HepG2 (cell line): Measurements from ENCODE around the gene CACHD1. TPM values are rescaled to one million over a fixed set of nuclear protein-coding genes. Genes with fewer than 3 reads are reported as not detected.

Experiments used
- ATRX ChIP-seq: sonication (generic); formaldehyde crosslinking; IDR thresholded peaks from 2 replicates; pipeline ENCODE4 v1.4.0; 2020; ENCODE audit warnings: missing genetic modification reagents, borderline replicate concordance
- PHF8 ChIP-seq: sonication (generic); formaldehyde crosslinking; IDR thresholded peaks from 2 replicates; pipeline ENCODE4 v1.5.0; 2020; ENCODE audit warnings: missing genetic modification reagents
- ZNF646 ChIP-seq: sonication (generic); formaldehyde crosslinking; IDR thresholded peaks from 2 replicates; pipeline ENCODE4 v1.9.0; 2021; ENCODE audit warnings: mild to moderate bottlenecking, missing genetic modification reagents
- polyA plus RNA-seq, 8 experiments: library from polyadenylated mRNA; depleted of rRNA in 3 of 8; stranded (reverse) in 7 of 8; unstranded in 1 of 8; fragments of >200 nt; fragmentation: Illumina TruSeq in 4 of 8; extraction: Trizol in 4 of 8; gene quantifications; 2 replicates each; pipeline versions ENCODE4 v1.2.1 to v1.2.3, GENCODE V29; 2011 to 2016; ENCODE audit warnings: low read depth in 4 of 8, missing spikeins in 1 of 8, mixed read lengths in 1 of 8; ENCODE audit not compliant: insufficient read depth in 1 of 8
- total RNA-seq, 5 experiments: library from RNA; depleted of rRNA; stranded (reverse); fragments of >200 nt; fragmentation: Illumina TruSeq; extraction: Trizol; gene quantifications; 2 replicates each; pipeline ENCODE4 v1.2.3, GENCODE V29; 2016; ENCODE audit warnings: low read depth in 1 of 5
- TF ChIP-seq, protein P1 (sequence below): sonication (generic); formaldehyde crosslinking; IDR thresholded peaks from 2 replicates; pipeline ENCODE4 v1.4.0; 2020; ENCODE audit warnings: mild to moderate bottlenecking, missing genetic modification reagents, borderline replicate concordance
- TF ChIP-seq, protein P2 (sequence below): sonication (generic); formaldehyde crosslinking; IDR thresholded peaks from 2 replicates; pipeline ENCODE4 v1.5.0; 2020; ENCODE audit warnings: mild to moderate bottlenecking, missing genetic modification reagents, borderline replicate concordance

CACHD1 gene
- total and polyA plus RNA-seq, 2 of the 13 experiments (the other 11 are each of a cell fraction or from before 2014, with no cell fraction given), result 0.11 TPM; not detected in 1

- TF ChIP-seq ZNF646 (CRISPR knock-in tag) (no peak), ATRX (CRISPR knock-in tag) (no peak), PHF8 (CRISPR knock-in tag) (no peak)
- TF ChIP-seq, protein P1, sequence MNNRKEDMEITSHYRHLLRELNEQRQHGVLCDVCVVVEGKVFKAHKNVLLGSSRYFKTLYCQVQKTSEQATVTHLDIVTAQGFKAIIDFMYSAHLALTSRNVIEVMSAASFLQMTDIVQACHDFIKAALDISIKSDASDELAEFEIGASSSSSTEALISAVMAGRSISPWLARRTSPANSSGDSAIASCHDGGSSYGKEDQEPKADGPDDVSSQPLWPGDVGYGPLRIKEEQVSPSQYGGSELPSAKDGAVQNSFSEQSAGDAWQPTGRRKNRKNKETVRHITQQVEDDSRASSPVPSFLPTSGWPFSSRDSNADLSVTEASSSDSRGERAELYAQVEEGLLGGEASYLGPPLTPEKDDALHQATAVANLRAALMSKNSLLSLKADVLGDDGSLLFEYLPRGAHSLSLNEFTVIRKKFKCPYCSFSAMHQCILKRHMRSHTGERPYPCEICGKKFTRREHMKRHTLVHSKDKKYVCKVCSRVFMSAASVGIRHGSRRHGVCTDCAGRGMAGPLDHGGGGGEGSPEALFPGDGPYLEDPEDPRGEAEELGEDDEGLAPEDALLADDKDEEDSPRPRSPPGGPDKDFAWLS (CRISPR knock-in tag), result no peak
- TF ChIP-seq, protein P2, sequence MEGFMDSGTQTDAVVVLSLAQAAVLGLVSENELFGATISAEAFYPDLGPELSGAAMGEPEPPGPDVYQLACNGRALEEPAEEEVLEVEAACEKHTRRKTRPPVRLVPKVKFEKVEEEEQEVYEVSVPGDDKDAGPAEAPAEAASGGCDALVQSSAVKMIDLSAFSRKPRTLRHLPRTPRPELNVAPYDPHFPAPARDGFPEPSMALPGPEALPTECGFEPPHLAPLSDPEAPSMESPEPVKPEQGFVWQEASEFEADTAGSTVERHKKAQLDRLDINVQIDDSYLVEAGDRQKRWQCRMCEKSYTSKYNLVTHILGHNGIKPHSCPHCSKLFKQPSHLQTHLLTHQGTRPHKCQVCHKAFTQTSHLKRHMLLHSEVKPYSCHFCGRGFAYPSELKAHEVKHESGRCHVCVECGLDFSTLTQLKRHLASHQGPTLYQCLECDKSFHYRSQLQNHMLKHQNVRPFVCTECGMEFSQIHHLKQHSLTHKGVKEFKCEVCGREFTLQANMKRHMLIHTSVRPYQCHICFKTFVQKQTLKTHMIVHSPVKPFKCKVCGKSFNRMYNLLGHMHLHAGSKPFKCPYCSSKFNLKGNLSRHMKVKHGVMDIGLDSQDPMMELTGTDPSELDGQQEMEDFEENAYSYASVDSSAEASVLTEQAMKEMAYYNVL (CRISPR knock-in tag), result no peak
Measured at GRCh38 chr1:64496606-64497005, 26.7 kb downstream of the CACHD1 start (continued).
